ENCODE measurements around the gene KMT5B.

The KMT5B gene

DNA sequence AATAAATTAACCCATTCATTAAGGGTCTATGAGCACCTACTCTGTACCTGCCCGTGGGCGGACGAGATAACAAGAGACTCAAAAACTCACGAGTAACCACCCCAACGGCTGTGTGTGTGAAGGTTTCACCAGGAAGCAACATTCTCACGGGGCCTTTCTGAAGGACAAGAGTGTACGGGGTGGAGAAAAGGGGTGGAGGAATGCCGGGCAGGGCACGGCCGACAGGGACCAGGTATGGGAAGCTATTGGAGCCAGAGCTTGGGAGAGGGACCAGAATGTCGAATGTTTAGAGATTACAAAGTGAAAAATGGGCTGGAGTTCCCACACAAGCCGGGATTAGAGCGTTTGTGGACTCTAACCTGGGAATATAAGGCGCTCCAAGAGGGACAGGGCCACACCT, 1.6 kb downstream of the KMT5B start:
- TF ChIP-seq, protein P1, sequence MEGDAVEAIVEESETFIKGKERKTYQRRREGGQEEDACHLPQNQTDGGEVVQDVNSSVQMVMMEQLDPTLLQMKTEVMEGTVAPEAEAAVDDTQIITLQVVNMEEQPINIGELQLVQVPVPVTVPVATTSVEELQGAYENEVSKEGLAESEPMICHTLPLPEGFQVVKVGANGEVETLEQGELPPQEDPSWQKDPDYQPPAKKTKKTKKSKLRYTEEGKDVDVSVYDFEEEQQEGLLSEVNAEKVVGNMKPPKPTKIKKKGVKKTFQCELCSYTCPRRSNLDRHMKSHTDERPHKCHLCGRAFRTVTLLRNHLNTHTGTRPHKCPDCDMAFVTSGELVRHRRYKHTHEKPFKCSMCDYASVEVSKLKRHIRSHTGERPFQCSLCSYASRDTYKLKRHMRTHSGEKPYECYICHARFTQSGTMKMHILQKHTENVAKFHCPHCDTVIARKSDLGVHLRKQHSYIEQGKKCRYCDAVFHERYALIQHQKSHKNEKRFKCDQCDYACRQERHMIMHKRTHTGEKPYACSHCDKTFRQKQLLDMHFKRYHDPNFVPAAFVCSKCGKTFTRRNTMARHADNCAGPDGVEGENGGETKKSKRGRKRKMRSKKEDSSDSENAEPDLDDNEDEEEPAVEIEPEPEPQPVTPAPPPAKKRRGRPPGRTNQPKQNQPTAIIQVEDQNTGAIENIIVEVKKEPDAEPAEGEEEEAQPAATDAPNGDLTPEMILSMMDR (IDR thresholded peaks at IDR 0.05; ENCODE audit: insufficient read depth, low read depth, low read length, missing control alignments), result no peak
- peak overlapping the region; percentile 89; the same call in 1 of the 2 replicates for H3K4me3 ChIP-seq (ENCODE audit: low read depth, low read length)
- DNase-seq (ENCODE audit: low read depth), result no peak

GRCh38 chr11:68206211-68206610, 6.9 kb downstream of the KMT5B start:
- peak; percentile 75 for DNase-seq (ENCODE audit: low read depth)
- H3K4me3 ChIP-seq (ENCODE audit: low read depth, low read length), result no peak overlapping the region
- TF ChIP-seq, protein P1 (IDR thresholded peaks at IDR 0.05; ENCODE audit: insufficient read depth, low read depth, low read length, missing control alignments), result peak; percentile 80

- peak; percentile 65 for DNase-seq (ENCODE audit: low read depth)
- TF ChIP-seq, protein P1 (IDR thresholded peaks at IDR 0.05; ENCODE audit: insufficient read depth, low read depth, low read length, missing control alignments), result no peak
- no peak overlapping the region for H3K4me3 ChIP-seq (ENCODE audit: low read depth, low read length)
Observed at GRCh38 chr11:68204402-68204801, 8.7 kb downstream of the KMT5B start.

DNA sequence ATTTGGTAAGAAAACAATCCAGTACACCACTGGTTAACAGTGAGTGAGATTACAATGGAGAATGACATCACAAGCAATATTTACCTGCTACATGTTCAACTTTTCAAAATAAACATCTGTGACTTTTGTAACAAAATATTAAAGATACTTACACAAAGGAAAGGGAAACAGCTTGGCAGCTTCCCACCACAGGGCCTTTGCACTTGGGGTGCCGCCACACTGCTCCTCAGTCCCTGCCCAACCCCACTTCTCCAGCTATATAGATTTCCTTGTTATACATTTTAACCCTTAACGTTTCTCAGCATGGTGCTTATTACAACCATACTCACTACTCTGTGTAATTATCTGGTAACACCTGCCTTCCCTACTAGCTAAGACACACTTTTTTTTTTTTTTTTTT, 10.9 kb downstream of the KMT5B start:
- TF ChIP-seq, protein P1 (IDR thresholded peaks at IDR 0.05; ENCODE audit: insufficient read depth, low read depth, low read length, missing control alignments), result no peak
- DNase-seq (ENCODE audit: low read depth), result no peak
- no peak overlapping the region for H3K4me3 ChIP-seq (ENCODE audit: low read depth, low read length)

DNA sequence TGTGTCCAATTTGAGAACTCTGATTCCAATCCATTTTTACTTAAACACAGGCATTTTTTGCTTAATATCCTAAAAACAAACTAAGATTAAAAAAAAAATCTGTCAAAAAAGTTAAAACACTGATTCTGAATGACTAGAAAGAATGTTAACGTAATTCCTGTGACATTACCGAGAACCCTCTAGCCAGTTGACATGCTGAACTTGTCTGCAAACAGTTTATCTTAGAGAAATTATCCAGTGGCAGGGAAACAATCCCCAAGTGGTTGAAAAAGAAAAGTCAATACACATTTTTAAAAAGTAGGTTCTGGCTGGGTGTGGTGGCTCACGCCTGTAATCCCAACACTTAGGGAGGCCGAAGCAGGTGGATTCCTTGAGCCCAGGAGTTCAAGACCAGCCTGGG, 11.6 kb downstream of the KMT5B start:
- TF ChIP-seq, protein P1 (IDR thresholded peaks at IDR 0.05; ENCODE audit: insufficient read depth, low read depth, low read length, missing control alignments), result no peak
- H3K4me3 ChIP-seq (ENCODE audit: low read depth, low read length), result no peak overlapping the region
- no peak for DNase-seq (ENCODE audit: low read depth)

DNA sequence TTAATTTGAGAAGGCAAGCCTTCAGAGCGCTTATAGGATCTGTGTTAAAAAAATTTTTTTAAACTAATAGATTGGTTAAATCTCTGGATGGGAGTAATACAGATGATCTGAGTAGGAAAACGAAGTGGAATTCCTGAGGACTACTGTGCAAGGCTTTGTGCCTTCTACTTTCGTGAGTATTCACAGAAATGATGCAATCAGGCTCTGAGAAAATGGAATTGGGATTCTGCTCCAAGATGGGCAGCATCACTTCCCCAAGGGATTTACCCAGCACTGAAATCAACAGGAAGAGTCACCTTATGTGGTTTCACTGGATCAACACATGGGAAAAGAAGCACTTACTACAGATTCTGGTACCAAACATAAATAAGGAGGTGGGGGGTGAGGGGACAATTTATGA, 12.5 kb downstream of the KMT5B start:
- TF ChIP-seq, protein P1 (IDR thresholded peaks at IDR 0.05; ENCODE audit: insufficient read depth, low read depth, low read length, missing control alignments), result no peak
- no peak for DNase-seq (ENCODE audit: low read depth)
- H3K4me3 ChIP-seq (ENCODE audit: low read depth, low read length), result no peak overlapping the region

DNA sequence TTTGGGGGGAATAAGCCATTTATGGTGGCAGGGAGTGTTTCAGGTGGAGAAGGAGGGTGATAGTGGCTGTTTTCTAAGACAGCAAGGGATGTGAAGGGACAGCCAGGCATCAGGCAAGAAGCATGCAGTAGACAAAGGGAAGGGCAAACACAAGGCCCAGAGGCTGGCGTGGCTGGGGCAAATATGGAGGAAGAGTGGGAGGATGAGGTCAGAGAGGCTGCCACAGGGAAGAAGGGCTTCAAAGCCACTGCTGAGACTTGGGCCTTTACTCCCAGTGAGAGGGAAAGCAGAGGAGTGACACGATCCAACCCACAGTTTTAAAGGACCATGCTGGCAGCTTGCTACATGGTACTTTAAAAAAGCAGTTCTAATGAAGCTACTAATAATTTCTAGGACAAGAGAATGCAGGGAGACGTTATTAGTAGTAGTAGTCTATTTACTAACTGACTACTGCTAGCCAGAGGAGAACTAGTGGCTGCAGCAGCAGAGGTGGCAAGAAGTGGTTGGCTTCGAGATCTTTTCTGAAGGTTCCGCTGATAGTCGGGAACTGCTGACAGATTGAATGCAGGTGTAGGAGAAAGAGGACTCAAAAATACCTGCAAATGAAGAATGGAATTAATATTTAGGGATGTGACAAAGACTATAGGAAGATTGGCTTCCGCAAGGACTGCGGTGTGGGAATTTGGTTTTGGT, 13.7 kb downstream of the KMT5B start:
- DNase-seq (ENCODE audit: low read depth), result no peak
- TF ChIP-seq, protein P1 (IDR thresholded peaks at IDR 0.05; ENCODE audit: insufficient read depth, low read depth, low read length, missing control alignments), result no peak
- H3K4me3 ChIP-seq (ENCODE audit: low read depth, low read length), result no peak overlapping the region

Measured in GM12865 (cell line).